ENCODE measurements around the gene NKAPD1. TPM values are rescaled to one million over a fixed set of nuclear protein-coding genes. Genes with fewer than 3 reads are reported as not detected.

The NKAPD1 gene
- total and polyA plus RNA-seq, 2 of the 13 experiments (the other 11 are each of a cell fraction or from before 2014, with no cell fraction given): 11.2 to 22.5 TPM

- Histone ChIP-seq H3K36me3 (replicated peaks in 1 of 2; ENCODE audit: control insufficient read depth in 1 of 2, insufficient read depth in 2 of 2, low read length in 2 of 2) (no peaks in the 10 kb centered on the region), H4K20me1 (ENCODE audit: insufficient read depth, low read length) (no peaks in the 10 kb centered on the region), H2AFZ (ENCODE audit: low read length) (no peak overlapping the region), H3K9ac (ENCODE audit: insufficient read depth, low read depth, low read length) (no peak overlapping the region), H3K4me3 (replicated peaks in 1 of 3; ENCODE audit: insufficient read depth in 1 of 3, low read depth in 2 of 3, low read length in 3 of 3) (no peak overlapping the region), H3K9me3 (ENCODE audit: low read length) (no peaks in the 10 kb centered on the region), H3K27ac (ENCODE audit: extremely low read length, insufficient read depth, low read length) (no peak overlapping the region), H3K4me2 (ENCODE audit: low read depth, low read length) (no peak overlapping the region), H3K27me3 (ENCODE audit: control insufficient read depth in 1 of 2, insufficient read depth in 2 of 2, low read length in 2 of 2) (no peaks in the 10 kb centered on the region), H3K4me1 (ENCODE audit: insufficient read depth, low read length) (no peaks in the 10 kb centered on the region), H3K79me2 (ENCODE audit: insufficient read depth, low read length) (no peaks in the 10 kb centered on the region)
- ATAC-seq (no peak), FAIRE-seq (no peak), DNase-seq (ENCODE audit: low spot score) (no peak)
- in situ Hi-C loops (cut with HindIII; ENCODE audit: extremely low pct_ligation_motif_present, low pct_unique_long_range_greater_than_20kb): no loop called here
- no TSS peak for BruUV-seq (replicated peaks)
- WGBS (ENCODE audit: low lambda C conversion rate): 98% methylated on average over 8 of the region's 8 CpGs
- intact Hi-C loops (cut with micrococcal nuclease; ENCODE audit: unreplicated experiment): no loop called here
- ChIA-PET CTCF (ENCODE audit: low intra/inter-chr PET ratio, low total read pairs) (no interaction called here), POLR2A (no interaction called here)
- no peak for TF ChIP-seq ZNF552 (CRISPR knock-in tag; IDR thresholded peaks at IDR 0.05; ENCODE audit: borderline replicate concordance)
- no peak for TF ChIP-seq ZNF101 (CRISPR knock-in tag; IDR thresholded peaks at IDR 0.05; ENCODE audit: borderline replicate concordance, low read depth)
- TF ChIP-seq, protein P1, sequence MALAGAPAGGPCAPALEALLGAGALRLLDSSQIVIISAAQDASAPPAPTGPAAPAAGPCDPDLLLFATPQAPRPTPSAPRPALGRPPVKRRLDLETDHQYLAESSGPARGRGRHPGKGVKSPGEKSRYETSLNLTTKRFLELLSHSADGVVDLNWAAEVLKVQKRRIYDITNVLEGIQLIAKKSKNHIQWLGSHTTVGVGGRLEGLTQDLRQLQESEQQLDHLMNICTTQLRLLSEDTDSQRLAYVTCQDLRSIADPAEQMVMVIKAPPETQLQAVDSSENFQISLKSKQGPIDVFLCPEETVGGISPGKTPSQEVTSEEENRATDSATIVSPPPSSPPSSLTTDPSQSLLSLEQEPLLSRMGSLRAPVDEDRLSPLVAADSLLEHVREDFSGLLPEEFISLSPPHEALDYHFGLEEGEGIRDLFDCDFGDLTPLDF (CRISPR knock-in tag; IDR thresholded peaks at IDR 0.05): no peak
- no peak for TF ChIP-seq ZNF816 (CRISPR knock-in tag; IDR thresholded peaks at IDR 0.05; ENCODE audit: borderline replicate concordance)
- TF ChIP-seq, protein P2, sequence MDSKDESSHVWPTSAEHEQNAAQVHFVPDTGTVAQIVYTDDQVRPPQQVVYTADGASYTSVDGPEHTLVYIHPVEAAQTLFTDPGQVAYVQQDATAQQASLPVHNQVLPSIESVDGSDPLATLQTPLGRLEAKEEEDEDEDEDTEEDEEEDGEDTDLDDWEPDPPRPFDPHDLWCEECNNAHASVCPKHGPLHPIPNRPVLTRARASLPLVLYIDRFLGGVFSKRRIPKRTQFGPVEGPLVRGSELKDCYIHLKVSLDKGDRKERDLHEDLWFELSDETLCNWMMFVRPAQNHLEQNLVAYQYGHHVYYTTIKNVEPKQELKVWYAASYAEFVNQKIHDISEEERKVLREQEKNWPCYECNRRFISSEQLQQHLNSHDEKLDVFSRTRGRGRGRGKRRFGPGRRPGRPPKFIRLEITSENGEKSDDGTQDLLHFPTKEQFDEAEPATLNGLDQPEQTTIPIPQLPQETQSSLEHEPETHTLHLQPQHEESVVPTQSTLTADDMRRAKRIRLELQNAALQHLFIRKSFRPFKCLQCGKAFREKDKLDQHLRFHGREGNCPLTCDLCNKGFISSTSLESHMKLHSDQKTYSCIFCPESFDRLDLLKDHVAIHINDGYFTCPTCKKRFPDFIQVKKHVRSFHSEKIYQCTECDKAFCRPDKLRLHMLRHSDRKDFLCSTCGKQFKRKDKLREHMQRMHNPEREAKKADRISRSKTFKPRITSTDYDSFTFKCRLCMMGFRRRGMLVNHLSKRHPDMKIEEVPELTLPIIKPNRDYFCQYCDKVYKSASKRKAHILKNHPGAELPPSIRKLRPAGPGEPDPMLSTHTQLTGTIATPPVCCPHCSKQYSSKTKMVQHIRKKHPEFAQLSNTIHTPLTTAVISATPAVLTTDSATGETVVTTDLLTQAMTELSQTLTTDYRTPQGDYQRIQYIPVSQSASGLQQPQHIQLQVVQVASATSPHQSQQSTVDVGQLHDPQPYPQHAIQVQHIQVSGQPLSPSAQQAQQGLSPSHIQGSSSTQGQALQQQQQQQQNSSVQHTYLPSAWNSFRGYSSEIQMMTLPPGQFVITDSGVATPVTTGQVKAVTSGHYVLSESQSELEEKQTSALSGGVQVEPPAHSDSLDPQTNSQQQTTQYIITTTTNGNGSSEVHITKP (CRISPR knock-in tag; IDR thresholded peaks at IDR 0.05; ENCODE audit: low read depth): no peak
- TF ChIP-seq ZNF615 (CRISPR knock-in tag; IDR thresholded peaks at IDR 0.05; ENCODE audit: borderline replicate concordance): no peak
- no peak for TF ChIP-seq ZBTB37 (CRISPR knock-in tag; IDR thresholded peaks at IDR 0.05)
- no peak for TF ChIP-seq PPARG (CRISPR knock-in tag; conservative IDR thresholded peaks at IDR 0.05)
- TF ChIP-seq NKX3-1 (CRISPR knock-in tag; IDR thresholded peaks at IDR 0.05): no peak
- no peak for TF ChIP-seq ZNF264 (CRISPR knock-in tag; IDR thresholded peaks at IDR 0.05)
- no peak for TF ChIP-seq PAF1 (CRISPR knock-in tag; IDR thresholded peaks at IDR 0.05)
- TF ChIP-seq ZNF563 (CRISPR knock-in tag; IDR thresholded peaks at IDR 0.05): no peak
- TF ChIP-seq TAF1 (CRISPR knock-in tag; IDR thresholded peaks at IDR 0.05): no peak
- no peak for TF ChIP-seq HMG20B (CRISPR knock-in tag; conservative IDR thresholded peaks at IDR 0.05)
- no peak for TF ChIP-seq ZNF713 (CRISPR knock-in tag; IDR thresholded peaks at IDR 0.05)
- TF ChIP-seq, protein P3, sequence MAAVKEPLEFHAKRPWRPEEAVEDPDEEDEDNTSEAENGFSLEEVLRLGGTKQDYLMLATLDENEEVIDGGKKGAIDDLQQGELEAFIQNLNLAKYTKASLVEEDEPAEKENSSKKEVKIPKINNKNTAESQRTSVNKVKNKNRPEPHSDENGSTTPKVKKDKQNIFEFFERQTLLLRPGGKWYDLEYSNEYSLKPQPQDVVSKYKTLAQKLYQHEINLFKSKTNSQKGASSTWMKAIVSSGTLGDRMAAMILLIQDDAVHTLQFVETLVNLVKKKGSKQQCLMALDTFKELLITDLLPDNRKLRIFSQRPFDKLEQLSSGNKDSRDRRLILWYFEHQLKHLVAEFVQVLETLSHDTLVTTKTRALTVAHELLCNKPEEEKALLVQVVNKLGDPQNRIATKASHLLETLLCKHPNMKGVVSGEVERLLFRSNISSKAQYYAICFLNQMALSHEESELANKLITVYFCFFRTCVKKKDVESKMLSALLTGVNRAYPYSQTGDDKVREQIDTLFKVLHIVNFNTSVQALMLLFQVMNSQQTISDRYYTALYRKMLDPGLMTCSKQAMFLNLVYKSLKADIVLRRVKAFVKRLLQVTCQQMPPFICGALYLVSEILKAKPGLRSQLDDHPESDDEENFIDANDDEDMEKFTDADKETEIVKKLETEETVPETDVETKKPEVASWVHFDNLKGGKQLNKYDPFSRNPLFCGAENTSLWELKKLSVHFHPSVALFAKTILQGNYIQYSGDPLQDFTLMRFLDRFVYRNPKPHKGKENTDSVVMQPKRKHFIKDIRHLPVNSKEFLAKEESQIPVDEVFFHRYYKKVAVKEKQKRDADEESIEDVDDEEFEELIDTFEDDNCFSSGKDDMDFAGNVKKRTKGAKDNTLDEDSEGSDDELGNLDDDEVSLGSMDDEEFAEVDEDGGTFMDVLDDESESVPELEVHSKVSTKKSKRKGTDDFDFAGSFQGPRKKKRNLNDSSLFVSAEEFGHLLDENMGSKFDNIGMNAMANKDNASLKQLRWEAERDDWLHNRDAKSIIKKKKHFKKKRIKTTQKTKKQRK (IDR thresholded peaks at IDR 0.05; ENCODE audit: low read length): no peak
These were observed 32.0 kb downstream of the NKAPD1 start for GRCh38 chr11:112106070-112106469.
